RWPE1 (cell line): ENCODE measurements around the gene IL1F10.

Source experiments
- CTCF ChIA-PET: fragments of 350-600 bp; sonication (Branson Sonifier 250); formaldehyde crosslinking; extraction: SDS; loops from one replicate; lab custom pipeline; 2021; lab: Yijun Ruan, JAX
- POLR2A ChIA-PET: fragments of 400-600 bp; formaldehyde crosslinking; extraction: SDS; loops from one replicate; lab custom pipeline; 2020; ENCODE audit warnings: antibody characterized with exemption; ENCODE audit not compliant: low non-redundant PET; lab: Yijun Ruan, JAX
- DNase-seq: peaks from one replicate; pipeline ENCODE4 v3.0.0; 2012; ENCODE audit warnings: low spot score
- H3K27ac ChIP-seq: fragments of 450-650 bp; 2 replicates; pipeline ENCODE4 v1.5.1; 2017
- TF ChIP-seq, protein P1 (sequence below): fragments of 450-650 bp; conservative IDR thresholded peaks from 2 replicates; pipeline ENCODE4 v1.5.1; 2017; ENCODE audit warnings: low read depth, mild to moderate bottlenecking

The IL1F10 gene

DNA sequence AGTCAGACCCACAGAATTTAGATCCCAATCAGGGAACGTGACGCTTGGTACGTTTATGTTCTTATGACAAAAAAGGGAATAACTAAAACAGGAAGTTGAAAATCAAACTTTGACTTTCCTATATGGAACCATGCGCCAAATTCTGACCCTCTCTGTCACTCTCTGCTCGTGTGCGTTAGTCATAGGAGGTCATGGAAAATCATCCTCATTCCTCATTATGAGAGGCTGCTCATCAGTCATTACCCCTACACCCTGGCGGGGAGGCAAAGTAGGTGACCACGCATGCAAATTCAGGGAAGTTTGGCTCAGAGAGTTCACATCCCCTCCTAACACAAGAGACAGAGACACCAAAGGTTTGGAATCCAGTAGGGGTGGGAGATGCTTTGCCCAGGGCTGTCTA is 15.5 kb downstream of the IL1F10 start:
- DNase-seq, result no peak
- no peak overlapping the region for H3K27ac ChIP-seq
- TF ChIP-seq, protein P1, sequence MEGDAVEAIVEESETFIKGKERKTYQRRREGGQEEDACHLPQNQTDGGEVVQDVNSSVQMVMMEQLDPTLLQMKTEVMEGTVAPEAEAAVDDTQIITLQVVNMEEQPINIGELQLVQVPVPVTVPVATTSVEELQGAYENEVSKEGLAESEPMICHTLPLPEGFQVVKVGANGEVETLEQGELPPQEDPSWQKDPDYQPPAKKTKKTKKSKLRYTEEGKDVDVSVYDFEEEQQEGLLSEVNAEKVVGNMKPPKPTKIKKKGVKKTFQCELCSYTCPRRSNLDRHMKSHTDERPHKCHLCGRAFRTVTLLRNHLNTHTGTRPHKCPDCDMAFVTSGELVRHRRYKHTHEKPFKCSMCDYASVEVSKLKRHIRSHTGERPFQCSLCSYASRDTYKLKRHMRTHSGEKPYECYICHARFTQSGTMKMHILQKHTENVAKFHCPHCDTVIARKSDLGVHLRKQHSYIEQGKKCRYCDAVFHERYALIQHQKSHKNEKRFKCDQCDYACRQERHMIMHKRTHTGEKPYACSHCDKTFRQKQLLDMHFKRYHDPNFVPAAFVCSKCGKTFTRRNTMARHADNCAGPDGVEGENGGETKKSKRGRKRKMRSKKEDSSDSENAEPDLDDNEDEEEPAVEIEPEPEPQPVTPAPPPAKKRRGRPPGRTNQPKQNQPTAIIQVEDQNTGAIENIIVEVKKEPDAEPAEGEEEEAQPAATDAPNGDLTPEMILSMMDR, result no peak
- ChIA-PET CTCF (interaction anchor here (0.5 kb wide), 1 partner anchor 293 kb away, joined by 3 read pairs; no protein-coding TSS in a partner anchor), POLR2A (no interaction called here)

DNA sequence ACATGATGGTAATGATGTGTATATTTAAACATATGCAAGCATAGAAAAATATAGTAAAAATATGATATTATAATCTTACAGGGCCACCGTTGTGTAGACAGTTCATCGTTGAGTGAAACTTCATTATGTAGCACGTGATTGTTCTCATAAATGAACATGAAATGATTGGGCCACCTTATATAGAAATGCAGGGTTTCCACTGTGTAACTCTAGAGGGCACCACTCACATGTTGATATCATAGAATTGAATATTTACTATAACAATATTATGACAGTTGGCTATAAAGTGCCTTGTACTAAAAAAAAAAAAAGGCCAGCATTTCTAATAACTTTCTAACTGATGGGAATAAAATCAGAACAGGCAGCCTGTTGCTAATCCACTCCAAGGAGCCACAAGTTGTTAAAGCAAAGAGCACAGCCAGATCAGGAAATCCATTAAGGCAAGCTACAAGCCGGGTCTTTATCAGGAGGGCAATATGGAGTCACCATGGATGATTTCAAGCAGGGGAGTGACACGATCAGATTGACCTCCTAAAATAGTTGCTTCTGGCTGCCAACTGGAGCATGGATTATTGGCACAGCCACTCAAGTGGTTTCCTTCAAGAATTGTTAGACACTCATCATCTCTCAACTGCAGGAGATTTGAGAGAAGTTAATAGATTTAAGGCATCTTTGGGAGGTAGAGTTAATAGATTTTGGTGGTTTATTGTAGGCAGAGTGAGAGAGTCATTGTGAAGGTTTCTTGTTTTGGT is 16.7 kb downstream of the IL1F10 start:
- TF ChIP-seq, protein P1, result peak; percentile 29
- ChIA-PET POLR2A (no interaction called here), CTCF (interaction anchor here (0.6 to 1.8 kb wide), 9 partner anchors 14 to 156 kb away, joined by 3 to 10 read pairs (median 4); no protein-coding TSS in a partner anchor)
- no peak overlapping the region for H3K27ac ChIP-seq
- no peak for DNase-seq

DNA sequence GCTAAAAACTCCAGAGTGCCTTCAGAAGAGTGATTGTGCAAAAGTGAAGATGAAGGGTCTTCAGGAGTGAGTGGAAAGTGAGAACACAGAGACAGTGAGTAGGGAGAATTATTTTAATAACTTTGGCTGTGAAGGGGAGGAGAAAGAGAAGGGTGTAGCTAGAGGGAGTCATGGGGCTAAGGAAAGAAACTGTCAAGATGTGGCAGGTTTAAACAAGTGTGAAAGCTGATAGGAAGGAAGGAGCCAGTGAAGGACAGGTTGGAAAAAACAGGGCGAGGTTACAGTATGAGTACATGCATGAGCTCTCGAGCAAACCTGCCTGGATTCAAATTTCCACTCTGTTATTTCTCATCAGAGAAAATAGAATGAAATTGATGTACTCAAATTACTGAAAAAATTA is 17.8 kb downstream of the IL1F10 start:
- CTCF ChIA-PET, result interaction anchor here (0.6 to 1.8 kb wide), 7 partner anchors 44 to 164 kb away, joined by 3 to 10 read pairs (median 4); no protein-coding TSS in a partner anchor
- DNase-seq, result peak; percentile 66
- H3K27ac ChIP-seq, result peak overlapping the region; percentile 75
- TF ChIP-seq, protein P1, result no peak
- POLR2A ChIA-PET, result no interaction called here

DNA sequence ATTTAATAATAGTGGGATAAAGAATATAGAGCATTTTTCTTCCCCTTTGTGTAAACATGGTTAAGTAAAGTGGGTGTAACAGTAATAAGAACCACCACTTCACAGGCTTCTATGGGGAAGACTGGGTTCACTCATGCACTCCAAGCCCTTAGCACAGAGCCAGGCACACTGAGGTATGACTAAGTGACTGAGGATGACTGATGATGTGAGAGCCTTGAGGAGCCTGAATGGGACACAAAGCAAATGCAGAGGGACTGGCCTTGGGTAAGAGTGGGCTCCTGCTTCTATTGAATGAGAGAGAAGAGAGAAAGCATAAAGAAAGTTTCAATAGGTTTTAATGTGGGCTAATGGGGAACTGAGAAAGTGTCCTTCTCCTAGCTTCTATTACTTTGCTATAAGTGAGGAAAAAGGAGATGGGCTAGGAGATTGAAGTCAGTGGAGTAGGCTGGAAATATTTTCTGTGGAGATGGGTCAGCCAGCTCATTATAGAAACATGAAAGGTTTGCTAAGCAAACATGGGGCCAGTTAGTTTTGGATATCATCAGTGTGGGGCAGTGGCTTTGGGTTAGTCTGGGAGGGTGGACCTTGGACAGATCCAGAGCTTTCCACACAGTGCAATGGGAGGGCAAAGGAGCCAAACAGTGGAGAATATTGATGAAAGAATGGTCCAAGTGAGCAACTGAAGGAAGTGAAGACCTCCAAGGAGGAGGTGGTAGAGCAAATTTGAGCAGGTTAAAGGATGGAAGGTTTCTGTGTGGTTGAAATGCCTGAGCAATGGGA is 20.6 kb downstream of the IL1F10 start:
- ChIA-PET POLR2A (no interaction called here), CTCF (interaction anchor here (0.6 to 1.6 kb wide), 2 partner anchors 8 to 105 kb away, joined by 3 to 4 read pairs; no protein-coding TSS in a partner anchor)
- TF ChIP-seq, protein P1, result no peak
- no peak overlapping the region for H3K27ac ChIP-seq
- DNase-seq, result no peak

DNA sequence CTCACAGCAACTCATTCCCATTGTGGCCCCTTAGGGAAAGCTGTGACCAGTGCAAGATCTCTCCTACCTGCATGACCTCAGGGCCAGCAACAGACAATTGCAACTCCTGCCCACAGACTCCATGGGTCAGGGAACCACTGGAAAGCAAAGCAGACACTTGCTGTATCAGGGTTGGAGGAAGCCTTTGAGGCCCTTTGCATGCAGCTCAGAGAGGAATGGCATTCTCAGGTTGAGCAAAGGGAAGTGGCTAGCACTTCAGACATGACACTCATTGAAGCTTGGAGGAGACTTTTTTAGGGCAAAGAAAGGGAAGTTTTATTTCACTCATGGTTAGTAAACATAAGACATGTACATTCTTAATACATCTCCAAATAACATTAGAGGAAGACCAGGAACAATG is 22.1 kb downstream of the IL1F10 start:
- DNase-seq, result no peak
- ChIA-PET CTCF (interaction anchor here (1.6 kb wide), 1 partner anchor 10 kb away, joined by 4 read pairs; no protein-coding TSS in a partner anchor), POLR2A (no interaction called here)
- no peak overlapping the region for H3K27ac ChIP-seq
- TF ChIP-seq, protein P1, result no peak

DNA sequence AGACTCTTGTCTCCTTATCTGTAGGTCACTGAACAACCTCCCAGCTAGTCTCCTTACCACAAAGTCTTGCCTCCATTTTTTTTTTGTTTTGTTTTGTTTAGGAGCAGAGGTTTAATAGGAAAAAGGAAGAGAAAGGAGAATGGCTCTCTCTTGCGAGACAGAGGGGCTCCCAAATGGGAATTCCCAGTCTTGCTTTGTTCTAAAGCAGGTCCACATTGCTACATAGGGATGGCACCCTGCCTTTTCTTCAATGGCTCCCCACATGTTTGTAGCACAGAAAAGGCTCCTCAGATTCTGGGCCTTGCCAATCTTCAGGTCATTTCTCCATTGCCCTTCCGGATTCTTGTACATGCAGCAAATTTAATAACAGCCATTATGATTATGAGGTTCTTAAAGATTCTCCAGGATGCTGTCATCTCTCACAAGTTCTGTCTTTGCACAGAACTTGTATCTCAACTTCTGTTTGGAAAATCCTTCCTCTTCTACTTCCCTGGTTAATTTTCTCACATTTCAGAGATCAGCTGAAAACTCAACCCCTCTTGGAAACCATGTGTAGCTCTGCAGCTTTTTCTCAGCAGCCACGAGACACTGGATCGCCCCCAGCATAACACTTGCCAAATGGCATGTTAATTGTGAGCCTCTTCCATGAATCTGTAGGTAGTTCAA is 23.6 kb downstream of the IL1F10 start:
- no peak for DNase-seq
- POLR2A ChIA-PET, result no interaction called here
- CTCF ChIA-PET, result no interaction called here
- no peak overlapping the region for H3K27ac ChIP-seq
- TF ChIP-seq, protein P1, result no peak
